ENCODE results near the gene PFDN1. TPM values are rescaled to one million over a fixed set of nuclear protein-coding genes. Genes with fewer than 3 reads are reported as not detected.

PFDN1 gene
- total RNA-seq, 1 donor from 2014 or later = 135 TPM

- Histone ChIP-seq H3K36me3 (peaks cover 0 to 1% of the 10 kb centered on the region in 2 donors), H3K4me3 (no peak overlapping the region), H3K9me3 (no peaks in the 10 kb centered on the region), H3K4me1 (peaks cover 10 to 21% of the 10 kb centered on the region in 2 donors), H3K27ac (no peak overlapping the region), H3K27me3 (no peaks in the 10 kb centered on the region)
- DNase-seq (ENCODE audit: low spot score in 2 of 2) = no peak
- no peak for TF ChIP-seq CTCF (IDR thresholded peaks at IDR 0.05)
- intact Hi-C loops (cut with DNase I) = no loop called here
Measured at GRCh38 chr5:140327589-140327988, 24.7 kb upstream of the PFDN1 start.

- DNase-seq (ENCODE audit: low spot score in 2 of 2) = peak in 1 of 2 donors; percentile 11
- Histone ChIP-seq H3K27me3 (no peaks in the 10 kb centered on the region), H3K36me3 (no peaks in the 10 kb centered on the region), H3K4me1 (peaks cover 12 to 26% of the 10 kb centered on the region in 2 donors), H3K9me3 (no peaks in the 10 kb centered on the region), H3K4me3 (no peak overlapping the region), H3K27ac (no peak overlapping the region)
- no peak for TF ChIP-seq CTCF (IDR thresholded peaks at IDR 0.05)
- intact Hi-C loops (cut with DNase I) = no loop called here
Measured at GRCh38 chr5:140325486-140325885, 22.6 kb upstream of the PFDN1 start.

- H3K4me3 ChIP-seq = no peak overlapping the region
- peak in 1 of 2 donors; percentile 62 for DNase-seq (ENCODE audit: low spot score in 2 of 2)
- no peak for TF ChIP-seq CTCF (IDR thresholded peaks at IDR 0.05)
- intact Hi-C loops (cut with DNase I) = no loop called here
- H3K27ac ChIP-seq = peak overlapping the region; percentile 41 to 85
- H3K36me3 ChIP-seq = no peaks in the 10 kb centered on the region
- no peaks in the 10 kb centered on the region for H3K27me3 ChIP-seq
- H3K4me1 ChIP-seq = peaks cover 12 to 26% of the 10 kb centered on the region in 2 donors
- no peaks in the 10 kb centered on the region for H3K9me3 ChIP-seq
Measured at GRCh38 chr5:140324617-140325241, 21.8 kb upstream of the PFDN1 start.

- Histone ChIP-seq H3K9me3 (no peaks in the 10 kb centered on the region), H3K36me3 (no peaks in the 10 kb centered on the region), H3K4me3 (no peak overlapping the region), H3K27me3 (no peaks in the 10 kb centered on the region), H3K4me1 (peaks cover 12 to 26% of the 10 kb centered on the region in 2 donors), H3K27ac (peak overlapping the region; percentile 41 to 85)
- DNase-seq (ENCODE audit: low spot score in 2 of 2) = peak in 1 of 2 donors; percentile 31
- no peak for TF ChIP-seq CTCF (IDR thresholded peaks at IDR 0.05)
- intact Hi-C loops (cut with DNase I) = no loop called here
Measured at GRCh38 chr5:140324041-140324600, 21.2 kb upstream of the PFDN1 start.

- Histone ChIP-seq H3K27me3 (no peaks in the 10 kb centered on the region), H3K4me1 (peaks cover 12 to 26% of the 10 kb centered on the region in 2 donors), H3K27ac (peak overlapping the region; percentile 81 to 85), H3K9me3 (no peaks in the 10 kb centered on the region), H3K4me3 (peak overlapping the region in 1 of 2 donors; percentile 16), H3K36me3 (no peaks in the 10 kb centered on the region)
- peak in 1 of 2 donors; percentile 80 for DNase-seq (ENCODE audit: low spot score in 2 of 2)
- intact Hi-C loops (cut with DNase I) = loop anchor here (2.0 kb wide), 2 partner anchors 14 to 26 kb away; no protein-coding TSS in a partner anchor
- TF ChIP-seq CTCF (IDR thresholded peaks at IDR 0.05) = no peak
Measured at GRCh38 chr5:140322751-140323731, 20.1 kb upstream of the PFDN1 start.
